SK-N-SH (cell line): ENCODE data around the gene KRT3.

ENCODE experiments used
- CHD2 ChIP-seq: fragments of 150-350 bp; IDR thresholded peaks from 2 replicates; pipeline ENCODE4 v1.6.1; 2018; ENCODE audit warnings: low read length; ENCODE audit not compliant: partially characterized antibody
- EP300 ChIP-seq, 2 experiments: IDR thresholded peaks; 2 replicates each; pipeline versions ENCODE4 v1.4.0 to v1.6.1; 2012; ENCODE audit warnings: borderline replicate concordance in 1 of 2, low read depth in 1 of 2, low read length in 1 of 2
- EZH2phosphoT487 ChIP-seq: fragments of 200-600 bp; sonication (generic); IDR thresholded peaks from 2 replicates; pipeline ENCODE4 v1.6.1; 2017; ENCODE audit warnings: low read depth, mixed run types, mild to moderate bottlenecking, antibody characterized with exemption, moderate library complexity, borderline replicate concordance
- FOSL2 ChIP-seq: IDR thresholded peaks from 2 replicates; pipeline ENCODE4 v1.4.0; 2012; ENCODE audit warnings: low read depth, mild to moderate bottlenecking, moderate library complexity, borderline replicate concordance
- GATA2 ChIP-seq: sonication (generic); formaldehyde crosslinking; IDR thresholded peaks from 2 replicates; pipeline ENCODE4 v1.5.0; 2020; ENCODE audit warnings: mild to moderate bottlenecking, missing genetic modification reagents
- POLR2AphosphoS5 ChIP-seq: IDR thresholded peaks from 2 replicates; pipeline ENCODE4 v1.6.1; 2012; ENCODE audit warnings: low read depth, low read length
- RAD21 ChIP-seq: IDR thresholded peaks from 2 replicates; pipeline ENCODE4 v1.6.1; 2012; ENCODE audit warnings: mild to moderate bottlenecking, low read length
- SIN3A ChIP-seq: IDR thresholded peaks from 2 replicates; pipeline ENCODE4 v1.6.1; 2012; ENCODE audit warnings: low read depth, mild to moderate bottlenecking, low read length, moderate library complexity, borderline replicate concordance
- YY1 ChIP-seq: IDR thresholded peaks from 2 replicates; pipeline ENCODE4 v1.4.0; 2012; ENCODE audit warnings: low read depth, mild to moderate bottlenecking
- TF ChIP-seq, protein P1 (sequence below): fragments of 200-600 bp; sonication (generic); IDR thresholded peaks from 2 replicates; pipeline ENCODE4 v1.6.1; 2017; ENCODE audit warnings: antibody characterized with exemption, mild to moderate bottlenecking, moderate library complexity
- TF ChIP-seq, protein P2 (sequence below): IDR thresholded peaks from 2 replicates; pipeline ENCODE4 v1.4.0; 2012; ENCODE audit warnings: low read depth, borderline replicate concordance
- TF ChIP-seq, protein P3 (sequence below): IDR thresholded peaks from 2 replicates; pipeline ENCODE4 v1.6.1; 2012; ENCODE audit warnings: mild to moderate bottlenecking, low read depth, low read length, moderate library complexity
- TF ChIP-seq, protein P4 (sequence below): IDR thresholded peaks from 2 replicates; pipeline ENCODE4 v1.4.0; 2012; ENCODE audit warnings: low read depth

DNA sequence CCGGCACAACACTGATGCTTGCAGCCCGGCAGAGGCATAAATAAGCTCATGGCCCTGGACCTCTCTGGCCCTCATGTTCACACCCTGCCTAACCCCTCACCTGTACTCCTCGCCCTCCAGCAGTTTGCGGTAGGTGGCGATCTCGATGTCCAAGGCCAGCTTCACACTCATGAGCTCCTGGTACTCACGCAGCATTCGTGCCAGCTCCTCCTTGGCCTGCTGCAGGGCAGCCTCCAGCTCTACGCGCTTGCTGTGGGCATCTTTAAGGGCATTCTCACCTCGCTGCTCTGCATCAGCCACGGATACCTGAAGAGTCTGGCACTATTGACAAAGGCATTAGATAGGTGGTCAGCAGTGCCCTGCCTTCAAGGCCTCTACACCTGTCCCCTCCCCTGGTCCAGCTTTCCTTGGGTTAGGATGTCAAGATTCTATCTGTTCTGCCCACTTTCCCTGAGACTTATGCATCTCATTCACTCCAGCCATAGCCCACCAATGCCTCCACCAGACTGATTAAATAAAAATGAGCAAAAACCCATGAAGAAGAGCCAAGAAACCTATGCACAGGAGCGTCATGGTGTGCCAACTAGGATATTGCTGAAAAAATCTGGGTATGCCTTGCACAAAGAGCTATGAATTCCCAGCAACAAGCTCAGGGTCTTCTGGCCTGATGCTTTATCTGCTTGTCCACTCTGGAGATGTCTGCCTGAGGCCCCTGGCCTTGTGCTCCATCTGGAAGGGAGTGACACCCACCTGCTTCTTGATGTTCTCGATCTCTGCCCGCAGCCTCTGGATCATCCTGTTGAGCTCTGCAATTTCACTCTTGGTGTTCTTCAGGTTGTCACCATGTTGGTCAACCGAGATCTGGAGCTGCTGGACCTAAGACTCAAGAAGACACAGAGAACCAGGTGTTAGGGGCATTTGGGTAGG lies 11.9 kb upstream of the KRT3 start:
- TF ChIP-seq POLR2AphosphoS5 = no peak
- TF ChIP-seq, protein P1, sequence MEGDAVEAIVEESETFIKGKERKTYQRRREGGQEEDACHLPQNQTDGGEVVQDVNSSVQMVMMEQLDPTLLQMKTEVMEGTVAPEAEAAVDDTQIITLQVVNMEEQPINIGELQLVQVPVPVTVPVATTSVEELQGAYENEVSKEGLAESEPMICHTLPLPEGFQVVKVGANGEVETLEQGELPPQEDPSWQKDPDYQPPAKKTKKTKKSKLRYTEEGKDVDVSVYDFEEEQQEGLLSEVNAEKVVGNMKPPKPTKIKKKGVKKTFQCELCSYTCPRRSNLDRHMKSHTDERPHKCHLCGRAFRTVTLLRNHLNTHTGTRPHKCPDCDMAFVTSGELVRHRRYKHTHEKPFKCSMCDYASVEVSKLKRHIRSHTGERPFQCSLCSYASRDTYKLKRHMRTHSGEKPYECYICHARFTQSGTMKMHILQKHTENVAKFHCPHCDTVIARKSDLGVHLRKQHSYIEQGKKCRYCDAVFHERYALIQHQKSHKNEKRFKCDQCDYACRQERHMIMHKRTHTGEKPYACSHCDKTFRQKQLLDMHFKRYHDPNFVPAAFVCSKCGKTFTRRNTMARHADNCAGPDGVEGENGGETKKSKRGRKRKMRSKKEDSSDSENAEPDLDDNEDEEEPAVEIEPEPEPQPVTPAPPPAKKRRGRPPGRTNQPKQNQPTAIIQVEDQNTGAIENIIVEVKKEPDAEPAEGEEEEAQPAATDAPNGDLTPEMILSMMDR = no peak
- TF ChIP-seq SIN3A = no peak
- no peak for TF ChIP-seq EZH2phosphoT487
- TF ChIP-seq EP300 (IDR thresholded peaks at IDR 0.05; ENCODE audit: borderline replicate concordance in 1 of 2, low read depth in 1 of 2, low read length in 1 of 2) = no peak
- TF ChIP-seq, protein P2, sequence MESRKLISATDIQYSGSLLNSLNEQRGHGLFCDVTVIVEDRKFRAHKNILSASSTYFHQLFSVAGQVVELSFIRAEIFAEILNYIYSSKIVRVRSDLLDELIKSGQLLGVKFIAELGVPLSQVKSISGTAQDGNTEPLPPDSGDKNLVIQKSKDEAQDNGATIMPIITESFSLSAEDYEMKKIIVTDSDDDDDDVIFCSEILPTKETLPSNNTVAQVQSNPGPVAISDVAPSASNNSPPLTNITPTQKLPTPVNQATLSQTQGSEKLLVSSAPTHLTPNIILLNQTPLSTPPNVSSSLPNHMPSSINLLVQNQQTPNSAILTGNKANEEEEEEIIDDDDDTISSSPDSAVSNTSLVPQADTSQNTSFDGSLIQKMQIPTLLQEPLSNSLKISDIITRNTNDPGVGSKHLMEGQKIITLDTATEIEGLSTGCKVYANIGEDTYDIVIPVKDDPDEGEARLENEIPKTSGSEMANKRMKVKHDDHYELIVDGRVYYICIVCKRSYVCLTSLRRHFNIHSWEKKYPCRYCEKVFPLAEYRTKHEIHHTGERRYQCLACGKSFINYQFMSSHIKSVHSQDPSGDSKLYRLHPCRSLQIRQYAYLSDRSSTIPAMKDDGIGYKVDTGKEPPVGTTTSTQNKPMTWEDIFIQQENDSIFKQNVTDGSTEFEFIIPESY = no peak
- TF ChIP-seq GATA2 (CRISPR knock-in tag) = no peak
- TF ChIP-seq FOSL2 = no peak
- no peak for TF ChIP-seq RAD21
- TF ChIP-seq, protein P3, sequence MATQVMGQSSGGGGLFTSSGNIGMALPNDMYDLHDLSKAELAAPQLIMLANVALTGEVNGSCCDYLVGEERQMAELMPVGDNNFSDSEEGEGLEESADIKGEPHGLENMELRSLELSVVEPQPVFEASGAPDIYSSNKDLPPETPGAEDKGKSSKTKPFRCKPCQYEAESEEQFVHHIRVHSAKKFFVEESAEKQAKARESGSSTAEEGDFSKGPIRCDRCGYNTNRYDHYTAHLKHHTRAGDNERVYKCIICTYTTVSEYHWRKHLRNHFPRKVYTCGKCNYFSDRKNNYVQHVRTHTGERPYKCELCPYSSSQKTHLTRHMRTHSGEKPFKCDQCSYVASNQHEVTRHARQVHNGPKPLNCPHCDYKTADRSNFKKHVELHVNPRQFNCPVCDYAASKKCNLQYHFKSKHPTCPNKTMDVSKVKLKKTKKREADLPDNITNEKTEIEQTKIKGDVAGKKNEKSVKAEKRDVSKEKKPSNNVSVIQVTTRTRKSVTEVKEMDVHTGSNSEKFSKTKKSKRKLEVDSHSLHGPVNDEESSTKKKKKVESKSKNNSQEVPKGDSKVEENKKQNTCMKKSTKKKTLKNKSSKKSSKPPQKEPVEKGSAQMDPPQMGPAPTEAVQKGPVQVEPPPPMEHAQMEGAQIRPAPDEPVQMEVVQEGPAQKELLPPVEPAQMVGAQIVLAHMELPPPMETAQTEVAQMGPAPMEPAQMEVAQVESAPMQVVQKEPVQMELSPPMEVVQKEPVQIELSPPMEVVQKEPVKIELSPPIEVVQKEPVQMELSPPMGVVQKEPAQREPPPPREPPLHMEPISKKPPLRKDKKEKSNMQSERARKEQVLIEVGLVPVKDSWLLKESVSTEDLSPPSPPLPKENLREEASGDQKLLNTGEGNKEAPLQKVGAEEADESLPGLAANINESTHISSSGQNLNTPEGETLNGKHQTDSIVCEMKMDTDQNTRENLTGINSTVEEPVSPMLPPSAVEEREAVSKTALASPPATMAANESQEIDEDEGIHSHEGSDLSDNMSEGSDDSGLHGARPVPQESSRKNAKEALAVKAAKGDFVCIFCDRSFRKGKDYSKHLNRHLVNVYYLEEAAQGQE = no peak
- TF ChIP-seq, protein P4, sequence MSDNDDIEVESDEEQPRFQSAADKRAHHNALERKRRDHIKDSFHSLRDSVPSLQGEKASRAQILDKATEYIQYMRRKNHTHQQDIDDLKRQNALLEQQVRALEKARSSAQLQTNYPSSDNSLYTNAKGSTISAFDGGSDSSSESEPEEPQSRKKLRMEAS = no peak
- no peak for TF ChIP-seq CHD2
- TF ChIP-seq YY1 = no peak
